HG03060 (cell line): ENCODE results near the gene PPP1CC.
"Not testable (repeated sequence)": the region's sequence is repeated elsewhere in the genome, so short reads cannot be mapped to it uniquely, and the experiment has no call there.

Source experiments
- ATAC-seq: cut with Tn5 transposase; IDR thresholded peaks from one replicate; pipeline ENCODE4 v1.9.1; 2021; ENCODE audit warnings: low read depth, moderate number of reproducible peaks; ENCODE audit not compliant: unreplicated experiment

PPP1CC gene

GRCh38 chr12:110756611-110757010 lies 13.9 kb upstream of the PPP1CC start:
- ATAC-seq: no peak

- ATAC-seq: no peak
Observed at GRCh38 chr12:110754101-110754793, 11.6 kb upstream of the PPP1CC start.

- no peak for ATAC-seq
Observed at GRCh38 chr12:110750784-110751461, 8.2 kb upstream of the PPP1CC start.

GRCh38 chr12:110746550-110746949 lies 3.9 kb upstream of the PPP1CC start:
- ATAC-seq: no peak

GRCh38 chr12:110745542-110746284 lies 3.0 kb upstream of the PPP1CC start:
- no peak for ATAC-seq

GRCh38 chr12:110744601-110745264 lies 2.0 kb upstream of the PPP1CC start:
- no peak for ATAC-seq

GRCh38 chr12:110744151-110744571 lies 1.5 kb upstream of the PPP1CC start:
- ATAC-seq: no peak

GRCh38 chr12:110743571-110744093 lies 941 bp upstream of the PPP1CC start:
- no peak for ATAC-seq

GRCh38 chr12:110742096-110742717 lies 484 bp downstream of the PPP1CC start:
- ATAC-seq: no peak

- ATAC-seq: no peak
Observed at GRCh38 chr12:110741341-110742095, 1.2 kb downstream of the PPP1CC start.

- ATAC-seq: no peak
Observed at GRCh38 chr12:110739894-110740293, 2.8 kb downstream of the PPP1CC start.

GRCh38 chr12:110739488-110739887 lies 3.2 kb downstream of the PPP1CC start:
- no peak for ATAC-seq

GRCh38 chr12:110737532-110737931 lies 5.2 kb downstream of the PPP1CC start:
- ATAC-seq: no peak

- ATAC-seq: not testable (repeated sequence)
Observed at GRCh38 chr12:110737016-110737415, 5.7 kb downstream of the PPP1CC start.

- ATAC-seq: no peak
Observed at GRCh38 chr12:110733900-110734299, 8.8 kb downstream of the PPP1CC start.

GRCh38 chr12:110733089-110733715 lies 9.5 kb downstream of the PPP1CC start:
- ATAC-seq: no peak

GRCh38 chr12:110732572-110732971 lies 10.1 kb downstream of the PPP1CC start:
- no peak for ATAC-seq

GRCh38 chr12:110731479-110731878 lies 11.2 kb downstream of the PPP1CC start:
- ATAC-seq: no peak

GRCh38 chr12:110728628-110729027 lies 14.1 kb downstream of the PPP1CC start:
- ATAC-seq: no peak
